ENCODE data around the gene HIRA.

HIRA gene, protein sequence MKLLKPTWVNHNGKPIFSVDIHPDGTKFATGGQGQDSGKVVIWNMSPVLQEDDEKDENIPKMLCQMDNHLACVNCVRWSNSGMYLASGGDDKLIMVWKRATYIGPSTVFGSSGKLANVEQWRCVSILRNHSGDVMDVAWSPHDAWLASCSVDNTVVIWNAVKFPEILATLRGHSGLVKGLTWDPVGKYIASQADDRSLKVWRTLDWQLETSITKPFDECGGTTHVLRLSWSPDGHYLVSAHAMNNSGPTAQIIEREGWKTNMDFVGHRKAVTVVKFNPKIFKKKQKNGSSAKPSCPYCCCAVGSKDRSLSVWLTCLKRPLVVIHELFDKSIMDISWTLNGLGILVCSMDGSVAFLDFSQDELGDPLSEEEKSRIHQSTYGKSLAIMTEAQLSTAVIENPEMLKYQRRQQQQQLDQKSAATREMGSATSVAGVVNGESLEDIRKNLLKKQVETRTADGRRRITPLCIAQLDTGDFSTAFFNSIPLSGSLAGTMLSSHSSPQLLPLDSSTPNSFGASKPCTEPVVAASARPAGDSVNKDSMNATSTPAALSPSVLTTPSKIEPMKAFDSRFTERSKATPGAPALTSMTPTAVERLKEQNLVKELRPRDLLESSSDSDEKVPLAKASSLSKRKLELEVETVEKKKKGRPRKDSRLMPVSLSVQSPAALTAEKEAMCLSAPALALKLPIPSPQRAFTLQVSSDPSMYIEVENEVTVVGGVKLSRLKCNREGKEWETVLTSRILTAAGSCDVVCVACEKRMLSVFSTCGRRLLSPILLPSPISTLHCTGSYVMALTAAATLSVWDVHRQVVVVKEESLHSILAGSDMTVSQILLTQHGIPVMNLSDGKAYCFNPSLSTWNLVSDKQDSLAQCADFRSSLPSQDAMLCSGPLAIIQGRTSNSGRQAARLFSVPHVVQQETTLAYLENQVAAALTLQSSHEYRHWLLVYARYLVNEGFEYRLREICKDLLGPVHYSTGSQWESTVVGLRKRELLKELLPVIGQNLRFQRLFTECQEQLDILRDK

GRCh38 chr22:19431649-19432132 lies at the start of gene HIRA:
Gene HIRA, minus strand, starts transcription at chr22:19431733. Its CDS starts 257 bp downstream, at chr22:19431476.
- peak; percentile 87 for DNase-seq

- DNase-seq: no peak
Measured at GRCh38 chr22:19480789-19481188, 49.3 kb upstream of the HIRA start.

DNA sequence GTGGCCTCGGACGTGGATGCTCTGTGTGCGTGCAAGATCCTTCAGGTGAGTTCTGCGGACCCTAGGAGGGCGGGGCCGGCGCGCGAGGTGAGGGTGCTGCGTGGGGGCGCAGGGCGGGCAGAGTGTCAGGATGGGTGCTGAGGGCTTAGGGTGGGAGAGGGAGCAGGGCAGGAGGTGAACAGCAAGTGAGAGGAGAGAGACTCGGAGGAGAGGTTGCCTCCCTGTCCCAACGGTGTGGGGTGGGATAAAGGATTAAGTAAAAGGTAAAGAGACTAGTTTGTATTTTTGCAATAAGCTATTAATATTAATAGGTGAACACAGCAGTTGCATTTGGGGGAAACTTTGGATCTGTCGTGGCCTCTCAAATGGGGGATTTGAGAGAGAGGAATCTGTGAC lies 48.6 kb upstream of the HIRA start:
- no peak for DNase-seq

DNA sequence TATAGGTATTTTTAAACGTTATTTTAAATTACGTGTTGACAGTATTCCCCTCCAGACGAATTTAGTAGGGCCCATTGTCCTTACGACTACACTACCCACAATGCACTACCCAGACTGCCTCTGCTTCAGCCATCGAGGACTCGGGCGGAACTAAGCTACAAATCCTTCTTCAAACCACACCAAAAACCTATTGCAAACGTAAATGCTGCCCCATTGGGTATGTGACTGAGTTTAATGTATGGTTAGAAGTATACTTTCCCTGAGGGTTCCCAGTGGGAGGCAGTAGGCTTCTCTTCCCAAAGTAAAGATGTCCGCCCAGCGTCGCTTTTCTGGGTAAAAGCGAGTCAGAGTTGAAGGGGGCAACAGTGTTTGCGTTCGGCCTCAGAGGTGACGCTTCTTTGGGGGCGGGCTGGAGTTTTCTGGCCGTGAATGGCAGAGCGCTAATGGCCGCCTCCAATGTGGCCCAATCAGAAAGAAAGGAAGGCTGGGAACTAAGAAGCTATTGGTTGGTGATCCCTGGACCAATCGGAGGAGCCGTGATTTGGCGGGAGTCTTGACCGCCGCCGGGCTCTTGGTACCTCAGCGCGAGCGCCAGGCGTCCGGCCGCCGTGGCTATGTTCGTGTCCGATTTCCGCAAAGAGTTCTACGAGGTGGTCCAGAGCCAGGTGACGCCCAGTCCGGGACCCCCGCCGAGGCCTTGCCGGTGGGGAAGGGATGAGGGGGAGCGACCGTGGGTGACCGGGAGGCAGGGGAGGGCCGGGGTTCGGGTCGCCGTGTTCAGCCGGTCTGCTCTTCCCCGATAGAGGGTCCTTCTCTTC lies 48.0 kb upstream of the HIRA start, which contains the start of gene CDC45:
CDC45 (plus strand) TSS at position 566 of the 818 bp plus-strand sequence; CDS start at position 615, 49 bp downstream.
- DNase-seq: peak; percentile 98

GRCh38 chr22:19478901-19479354 lies 47.4 kb upstream of the HIRA start, which contains the start of gene UFD1:
Gene UFD1, minus strand, starts transcription at chr22:19479193. Its CDS starts 108 bp downstream, at chr22:19479085.
- DNase-seq: peak; percentile 87

- DNase-seq: peak; percentile 28
Measured at GRCh38 chr22:19478045-19478900, 46.7 kb upstream of the HIRA start.

- peak; percentile 26 for DNase-seq
Measured at GRCh38 chr22:19477321-19478044, 46.0 kb upstream of the HIRA start.

GRCh38 chr22:19476023-19476422 lies 44.5 kb upstream of the HIRA start:
- no peak for DNase-seq

- no peak for DNase-seq
Measured at GRCh38 chr22:19473578-19473977, 42.0 kb upstream of the HIRA start.

DNA sequence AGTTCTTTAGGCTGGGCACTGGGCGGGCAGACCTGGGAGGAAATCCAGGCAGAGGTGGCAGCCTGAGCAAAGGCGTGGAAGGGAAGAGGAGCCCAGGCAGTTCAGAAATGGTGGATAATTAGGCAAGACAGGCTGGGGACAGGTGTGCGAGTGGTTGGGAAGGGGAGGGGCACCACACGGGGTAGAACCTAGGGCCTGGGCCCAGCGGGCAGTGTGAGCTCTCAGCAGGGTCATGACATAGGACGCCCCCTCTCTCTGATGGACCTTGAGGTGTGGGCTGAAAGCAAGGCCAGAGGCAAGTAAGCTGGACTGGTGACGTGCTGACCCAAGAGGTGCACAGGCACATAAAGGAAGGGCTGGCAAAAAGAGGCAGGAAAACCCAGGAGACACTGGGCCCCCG lies 40.7 kb upstream of the HIRA start:
- no peak for DNase-seq

DNA sequence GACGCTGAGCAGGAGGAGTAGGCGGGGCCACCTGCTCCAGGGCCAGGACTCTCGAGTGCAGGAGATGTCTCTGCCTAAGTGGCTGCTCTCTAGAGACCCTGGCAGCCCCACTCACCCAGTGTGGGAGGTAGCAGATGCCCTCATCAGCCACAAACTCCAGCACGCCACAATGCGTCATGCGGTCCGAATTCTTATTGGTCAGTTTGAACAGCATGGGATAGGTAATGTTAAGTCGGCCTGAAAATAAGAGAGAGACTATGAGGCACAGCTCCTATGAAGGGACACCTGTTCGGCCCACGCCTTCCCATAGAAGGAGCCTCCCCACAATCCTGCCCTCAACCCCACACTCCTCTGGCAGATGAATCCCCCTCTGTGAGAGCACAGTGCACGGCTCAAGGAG lies 40.0 kb upstream of the HIRA start:
- no peak for DNase-seq

GRCh38 chr22:19470010-19470409 lies 38.5 kb upstream of the HIRA start:
- no peak for DNase-seq

- no peak for DNase-seq
Measured at GRCh38 chr22:19469421-19469820, 37.9 kb upstream of the HIRA start.

DNA sequence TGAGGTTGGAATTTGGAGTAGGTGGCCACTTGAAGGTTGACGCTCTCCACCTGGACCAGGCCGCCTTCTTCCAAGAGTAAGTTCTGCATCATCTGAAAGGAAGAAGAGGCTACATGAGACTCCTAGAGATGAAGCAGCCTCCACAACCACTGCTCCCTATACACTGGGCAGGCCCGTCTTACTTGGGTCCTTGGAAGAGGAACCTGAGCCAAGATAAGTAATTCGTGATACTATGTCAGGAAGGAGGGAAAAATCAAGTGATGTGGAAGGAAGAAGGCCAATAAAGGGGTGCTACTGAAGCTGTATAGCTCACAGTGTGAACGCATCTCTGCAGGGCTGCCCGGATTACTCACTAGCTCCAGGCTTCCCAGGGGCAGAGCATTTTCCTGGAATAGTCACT lies 36.4 kb upstream of the HIRA start:
- DNase-seq: no peak

- DNase-seq: no peak
Measured at GRCh38 chr22:19466848-19467752, 35.6 kb upstream of the HIRA start.

- no peak for DNase-seq
Measured at GRCh38 chr22:19466126-19466716, 34.7 kb upstream of the HIRA start.

- no peak for DNase-seq
Measured at GRCh38 chr22:19464975-19465374, 33.4 kb upstream of the HIRA start.

DNA sequence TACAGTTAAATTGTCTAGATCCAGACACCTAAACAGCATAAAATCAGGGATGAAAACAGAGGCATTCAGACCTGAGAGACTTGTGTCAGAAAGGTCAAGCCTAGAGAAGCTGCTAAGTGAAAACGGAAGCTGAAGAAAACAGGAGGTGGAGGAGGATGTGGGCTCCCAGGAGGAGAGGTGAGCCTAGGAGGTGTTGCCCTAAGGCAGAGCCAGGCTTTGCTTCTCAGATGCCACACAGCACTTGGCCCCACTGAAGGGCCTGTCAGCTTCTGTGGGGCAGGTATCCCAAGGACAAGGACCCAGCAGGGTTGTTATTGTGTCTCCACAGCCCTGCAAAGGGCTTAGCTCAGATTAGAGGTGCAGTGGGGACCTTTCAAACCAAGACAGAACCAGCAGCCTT lies 33.0 kb upstream of the HIRA start:
- DNase-seq: no peak
